ENCODE results near the gene MBOAT7. TPM values are rescaled to one million over a fixed set of nuclear protein-coding genes. Genes with fewer than 3 reads are reported as not detected.

MBOAT7 gene
- 115 to 158 TPM (median 153 TPM) in 5 replicates for total RNA-seq (2022; extraction: Qiagen RNA extraction; ENCODE audit: low read depth)

GRCh38 chr19:54189145-54189734 lies at the start of gene MBOAT7:
TSS of gene MBOAT7 (minus strand) at chr19:54189580. CDS start at chr19:54188508, 1,072 bp downstream.

GRCh38 chr19:54222474-54223276 lies 33.3 kb upstream of the MBOAT7 start, which contains the start of gene LILRB3:
TSS of gene LILRB3 (minus strand) at chr19:54223007. CDS start at chr19:54222976, 31 bp downstream.

GRCh38 chr19:54191011-54191810 lies 1.8 kb upstream of the MBOAT7 start, which contains the start of gene TSEN34:
TSS of gene TSEN34 (plus strand) at chr19:54191308. CDS start at chr19:54191365, 57 bp downstream.

GRCh38 chr19:54172471-54173358 lies 16.7 kb downstream of the MBOAT7 start, which contains the start of gene TMC4:
TSS of gene TMC4 (minus strand) at chr19:54173160. CDS start at chr19:54173117, 43 bp downstream.

GRCh38 chr19:54159352-54160181 lies 29.8 kb downstream of the MBOAT7 start, which contains the start of gene LENG1:
TSS of gene LENG1 (minus strand) at chr19:54159721. CDS start at chr19:54159695, 26 bp downstream.

GRCh38 chr19:54137699-54138488 lies 51.5 kb downstream of the MBOAT7 start, which contains the start of gene CNOT3:
TSS of gene CNOT3 (plus strand) at chr19:54137762. CDS start at chr19:54142979, 5,217 bp downstream.

Other genes with a start within 250 kb of the MBOAT7 start
- gene CACNG8, start 226.6 kb downstream of the MBOAT7 start, total RNA-seq (2022; extraction: Qiagen RNA extraction; ENCODE audit: low read depth): 0.66 to 1.2 TPM (median 1.1 TPM) in 5 replicates
- gene CACNG6, start 197.9 kb downstream of the MBOAT7 start, total RNA-seq (2022; extraction: Qiagen RNA extraction; ENCODE audit: low read depth): 7.9 to 14.2 TPM (median 11.6 TPM) in 5 replicates
- gene VSTM1, start 125.7 kb downstream of the MBOAT7 start, total RNA-seq (2022; extraction: Qiagen RNA extraction; ENCODE audit: low read depth): 0.27 to 1.5 TPM (median 0.47 TPM) in 5 replicates
- gene TARM1, start 108.2 kb downstream of the MBOAT7 start, total RNA-seq (2022; extraction: Qiagen RNA extraction; ENCODE audit: low read depth): not detected in 5 replicates
- gene OSCAR, start 88.8 kb downstream of the MBOAT7 start, total RNA-seq (2022; extraction: Qiagen RNA extraction; ENCODE audit: low read depth): 0.17 to 0.44 TPM (median 0.23 TPM) in 5 replicates
- gene NDUFA3, start 86.7 kb downstream of the MBOAT7 start, total RNA-seq (2022; extraction: Qiagen RNA extraction; ENCODE audit: low read depth): 196 to 262 TPM (median 224 TPM) in 5 replicates
- gene TFPT, start 73.9 kb downstream of the MBOAT7 start, total RNA-seq (2022; extraction: Qiagen RNA extraction; ENCODE audit: low read depth): 19.1 to 23.8 TPM (median 20.9 TPM) in 5 replicates
- 104 to 119 TPM (median 115 TPM) in 5 replicates for gene PRPF31, start 73.8 kb downstream of the MBOAT7 start, total RNA-seq (2022; extraction: Qiagen RNA extraction; ENCODE audit: low read depth)
- gene CNOT3, start 51.8 kb downstream of the MBOAT7 start, total RNA-seq (2022; extraction: Qiagen RNA extraction; ENCODE audit: low read depth): 44.4 to 68.3 TPM (median 63.5 TPM) in 5 replicates
- 7.3 to 9.1 TPM (median 8.1 TPM) in 5 replicates for gene LENG1, start 29.9 kb downstream of the MBOAT7 start, total RNA-seq (2022; extraction: Qiagen RNA extraction; ENCODE audit: low read depth)
- 0.53 to 1.7 TPM (median 0.91 TPM) in 5 replicates for gene TMC4, start 16.4 kb downstream of the MBOAT7 start, total RNA-seq (2022; extraction: Qiagen RNA extraction; ENCODE audit: low read depth)
- 86.6 to 131 TPM (median 124 TPM) in 5 replicates for gene TSEN34, start 1.7 kb upstream of the MBOAT7 start, total RNA-seq (2022; extraction: Qiagen RNA extraction; ENCODE audit: low read depth)
- gene RPS9, start 11.3 kb upstream of the MBOAT7 start, total RNA-seq (2022; extraction: Qiagen RNA extraction; ENCODE audit: low read depth): 2,157 to 2,797 TPM (median 2,191 TPM) in 5 replicates
- gene LILRB3, start 33.4 kb upstream of the MBOAT7 start, total RNA-seq (2022; extraction: Qiagen RNA extraction; ENCODE audit: low read depth): 0.20 to 0.59 TPM (median 0.31 TPM) in 5 replicates
- not detected in 5 replicates for gene LILRA6, start 53.2 kb upstream of the MBOAT7 start, total RNA-seq (2022; extraction: Qiagen RNA extraction; ENCODE audit: low read depth)
- 0.05 to 0.15 TPM (median 0.05 TPM) in 4 of 5 replicates, not detected in the other for gene LILRB5, start 67.7 kb upstream of the MBOAT7 start, total RNA-seq (2022; extraction: Qiagen RNA extraction; ENCODE audit: low read depth)
- gene LILRB2, start 91.5 kb upstream of the MBOAT7 start, total RNA-seq (2022; extraction: Qiagen RNA extraction; ENCODE audit: low read depth): 0.06 to 0.24 TPM (median 0.12 TPM) in 4 of 5 replicates, not detected in the other
- not detected in 5 replicates for gene LILRA5, start 123.6 kb upstream of the MBOAT7 start, total RNA-seq (2022; extraction: Qiagen RNA extraction; ENCODE audit: low read depth)
- not detected in 5 replicates for gene LILRA4, start 149.6 kb upstream of the MBOAT7 start, total RNA-seq (2022; extraction: Qiagen RNA extraction; ENCODE audit: low read depth)
- gene LAIR1, start 175.4 kb upstream of the MBOAT7 start, total RNA-seq (2022; extraction: Qiagen RNA extraction; ENCODE audit: low read depth): 0.18 TPM in 1 of 5 replicates, not detected in the others
- gene TTYH1, start 225.9 kb upstream of the MBOAT7 start, total RNA-seq (2022; extraction: Qiagen RNA extraction; ENCODE audit: low read depth): 0.21 to 0.30 TPM (median 0.25 TPM) in 4 of 5 replicates, not detected in the other

Data from A549 treated with GW870086 at 1 μM for 4 hours (cell line).